ENCODE data around the gene EHD3.

DNA sequence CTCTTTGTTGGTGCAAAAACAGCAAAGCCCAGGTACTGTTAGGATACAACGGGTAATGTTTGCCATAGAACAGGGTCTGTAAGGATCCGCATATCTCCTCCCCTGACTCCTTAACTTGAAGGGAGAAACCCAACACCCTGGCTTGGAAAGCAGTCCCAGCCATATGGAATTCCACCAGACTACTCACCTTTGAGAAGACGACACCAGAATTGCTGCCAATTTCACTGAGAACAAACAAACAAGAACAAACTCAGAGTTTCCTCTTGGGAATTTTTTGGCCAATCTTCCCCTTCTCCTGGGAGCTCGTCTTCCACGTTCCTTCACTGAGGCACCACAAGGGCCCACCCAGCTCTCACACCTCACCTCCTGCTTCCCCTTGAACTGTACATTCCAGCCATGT, 45.8 kb upstream of the EHD3 start:
- TF ChIP-seq CTCF (IDR thresholded peaks at IDR 0.05) = no peak
- no peak for TF ChIP-seq POLR2A (IDR thresholded peaks at IDR 0.05)
